A549 (cell line): ENCODE results near the gene ADSS1. TPM values are rescaled to one million over a fixed set of nuclear protein-coding genes. Genes with fewer than 3 reads are reported as not detected.

ENCODE experiments used
- BCL3 ChIP-seq: fragments of >200 bp; sonication (Bioruptor Twin); formaldehyde crosslinking; IDR thresholded peaks from 3 replicates; pipeline ENCODE4 v1.6.1; 2016
- BHLHE40 ChIP-seq: IDR thresholded peaks from 2 replicates; pipeline ENCODE4 v1.6.1; 2012; ENCODE audit warnings: low read depth, low read length, inconsistent platforms
- CBX2 ChIP-seq: fragments of 200-600 bp; sonication (generic); IDR thresholded peaks from 2 replicates; pipeline ENCODE4 v1.6.1; 2016; ENCODE audit warnings: low read depth, mild to moderate bottlenecking, borderline replicate concordance
- CBX8 ChIP-seq: fragments of 200-600 bp; sonication (generic); IDR thresholded peaks from 2 replicates; pipeline ENCODE4 v1.6.1; 2016
- CEBPB ChIP-seq, 2 experiments: fragments of >200 bp in 1 of 2; sonication (Bioruptor Twin) in 1 of 2; formaldehyde crosslinking in 1 of 2; IDR thresholded peaks; 2 replicates each; pipeline ENCODE4 v1.6.1; 2012 to 2016
- CHD2 ChIP-seq: fragments of 150-350 bp; IDR thresholded peaks from 2 replicates; pipeline ENCODE4 v1.6.1; 2014; ENCODE audit warnings: low read length; ENCODE audit not compliant: partially characterized antibody
- CHD4 ChIP-seq: fragments of 200-600 bp; sonication (generic); IDR thresholded peaks from 2 replicates; pipeline ENCODE4 v1.6.1; 2016; ENCODE audit warnings: antibody characterized with exemption, mild to moderate bottlenecking, borderline replicate concordance
- ELK1 ChIP-seq: fragments of 150-350 bp; IDR thresholded peaks from 2 replicates; pipeline ENCODE4 v1.6.1; 2014; ENCODE audit warnings: low read depth, mild to moderate bottlenecking, low read length
- EP300 ChIP-seq, 2 experiments: fragments of >200 bp; sonication (Bioruptor Twin); formaldehyde crosslinking; IDR thresholded peaks; 2 replicates in 1 of 2; 3 replicates in 1 of 2; pipeline ENCODE4 v1.6.1; 2016 to 2017
- ESRRA ChIP-seq: fragments of 150-350 bp; IDR thresholded peaks from 2 replicates; pipeline ENCODE4 v1.6.1; 2014; ENCODE audit warnings: mild to moderate bottlenecking, low read length, borderline replicate concordance
- FOSB ChIP-seq: fragments of 250-450 bp; sonication (Bioruptor Pico); IDR thresholded peaks from 2 replicates; pipeline ENCODE4 v1.5.0; 2020; ENCODE audit warnings: mild to moderate bottlenecking, moderate library complexity
- FOSL2 ChIP-seq, 2 experiments: fragments of 450-650 bp in 1 of 2; fragments of >200 bp in 1 of 2; sonication (Bioruptor Twin) in 1 of 2; formaldehyde crosslinking; IDR thresholded peaks; 2 replicates each; pipeline versions ENCODE4 v1.5.0 to v1.6.1; 2016 to 2020; ENCODE audit warnings: mild to moderate bottlenecking in 1 of 2, moderate library complexity in 1 of 2
- FOXS1 ChIP-seq: fragments of 250-450 bp; sonication (Bioruptor Pico); IDR thresholded peaks from 2 replicates; pipeline ENCODE4 v1.5.0; 2020; ENCODE audit warnings: mild to moderate bottlenecking, moderate library complexity
- GATA3 ChIP-seq: IDR thresholded peaks from 2 replicates; pipeline ENCODE4 v1.6.1; 2012; ENCODE audit warnings: borderline replicate concordance
- HDAC2 ChIP-seq: fragments of 200-600 bp; sonication (generic); IDR thresholded peaks from 2 replicates; pipeline ENCODE4 v1.6.1; 2016
- HEYL ChIP-seq: fragments of 250-450 bp; sonication (Bioruptor Pico); IDR thresholded peaks from 2 replicates; pipeline ENCODE4 v1.8.0; 2021; ENCODE audit warnings: mild to moderate bottlenecking, moderate library complexity
- HOXB13 ChIP-seq: fragments of 250-450 bp; sonication (Bioruptor Pico); IDR thresholded peaks from 2 replicates; pipeline ENCODE4 v1.5.0; 2020; ENCODE audit warnings: low read depth, mild to moderate bottlenecking, moderate library complexity
- JUNB ChIP-seq: fragments of >200 bp; sonication (Bioruptor Twin); formaldehyde crosslinking; IDR thresholded peaks from 2 replicates; pipeline ENCODE4 v1.6.1; 2016
- KDM1A ChIP-seq: fragments of 200-600 bp; sonication (generic); IDR thresholded peaks from 2 replicates; pipeline ENCODE4 v1.6.1; 2016; ENCODE audit warnings: low read depth, mild to moderate bottlenecking
- MAFK ChIP-seq: fragments of 450-650 bp; IDR thresholded peaks from 2 replicates; pipeline ENCODE4 v1.6.1; 2014; ENCODE audit not compliant: partially characterized antibody
- NFE2L2 ChIP-seq: fragments of 150-350 bp; conservative IDR thresholded peaks from 2 replicates; pipeline ENCODE4 v1.6.1; 2014; ENCODE audit warnings: low read length
- RAD21 ChIP-seq, 2 experiments: fragments of >200 bp in 1 of 2; sonication (Bioruptor Twin) in 1 of 2; formaldehyde crosslinking in 1 of 2; IDR thresholded peaks in 1 of 2; conservative IDR thresholded peaks in 1 of 2; 2 replicates in 1 of 2; 3 replicates in 1 of 2; pipeline ENCODE4 v1.6.1; 2012 to 2018; ENCODE audit warnings: inconsistent platforms in 1 of 2
- RARB ChIP-seq: fragments of 250-450 bp; sonication (Bioruptor Pico); IDR thresholded peaks from 2 replicates; pipeline ENCODE4 v1.8.0; 2021; ENCODE audit warnings: mild to moderate bottlenecking, moderate library complexity
- REST ChIP-seq: fragments of 200-600 bp; sonication (generic); IDR thresholded peaks from 2 replicates; pipeline ENCODE4 v1.6.1; 2016; ENCODE audit warnings: antibody characterized with exemption, mild to moderate bottlenecking, moderate library complexity
- RFX5 ChIP-seq: fragments of 450-650 bp; IDR thresholded peaks from 2 replicates; pipeline ENCODE4 v1.7.1; 2014; ENCODE audit warnings: antibody characterized with exemption, mild to moderate bottlenecking, moderate library complexity
- SREBF2 ChIP-seq: fragments of 450-650 bp; IDR thresholded peaks from 2 replicates; pipeline ENCODE4 v1.6.1; 2014; ENCODE audit warnings: mild to moderate bottlenecking, moderate library complexity
- TP53 ChIP-seq: fragments of 250-450 bp; sonication (Bioruptor Pico); IDR thresholded peaks from 2 replicates; pipeline ENCODE4 v1.5.0; 2021; ENCODE audit warnings: mild to moderate bottlenecking, moderate library complexity
- USF2 ChIP-seq: fragments of 450-650 bp; IDR thresholded peaks from 2 replicates; pipeline ENCODE4 v1.6.1; 2014; ENCODE audit warnings: antibody characterized with exemption
- ZC3H11A ChIP-seq: fragments of 450-650 bp; IDR thresholded peaks from 2 replicates; pipeline ENCODE4 v1.6.1; 2014; ENCODE audit warnings: antibody characterized with exemption, mild to moderate bottlenecking
- ZFP36 ChIP-seq: fragments of 450-650 bp; IDR thresholded peaks from 2 replicates; pipeline ENCODE4 v1.6.1; 2014; ENCODE audit warnings: borderline replicate concordance; ENCODE audit not compliant: partially characterized antibody
- polyA plus RNA-seq, 4 experiments: library from polyadenylated mRNA; depleted of rRNA in 3 of 4; stranded (reverse); fragments of >200 nt; fragmentation: RNase III in 1 of 4; extraction: RNeasy Plus Mini Kit Qiagen cat#74134 plus additional on column Dnase treatment in 1 of 4; gene quantifications; 2 replicates in 3 of 4; 3 replicates in 1 of 4; pipeline ENCODE4 v1.2.3, GENCODE V29; 2011 to 2017
- TF ChIP-seq, protein P1 (sequence below): IDR thresholded peaks from 2 replicates; pipeline ENCODE4 v1.6.1; 2012
- TF ChIP-seq, protein P2 (sequence below): IDR thresholded peaks from 2 replicates; pipeline ENCODE4 v1.6.1; 2012
- TF ChIP-seq, protein P3 (sequence below): fragments of >200 bp; sonication (Bioruptor Twin); formaldehyde crosslinking; IDR thresholded peaks from 2 replicates; pipeline ENCODE4 v1.6.1; 2016

ADSS1 gene
- polyA plus RNA-seq, 2 of the 4 experiments (the other 2 are of a cell fraction), result 6.2 to 10.1 TPM

DNA sequence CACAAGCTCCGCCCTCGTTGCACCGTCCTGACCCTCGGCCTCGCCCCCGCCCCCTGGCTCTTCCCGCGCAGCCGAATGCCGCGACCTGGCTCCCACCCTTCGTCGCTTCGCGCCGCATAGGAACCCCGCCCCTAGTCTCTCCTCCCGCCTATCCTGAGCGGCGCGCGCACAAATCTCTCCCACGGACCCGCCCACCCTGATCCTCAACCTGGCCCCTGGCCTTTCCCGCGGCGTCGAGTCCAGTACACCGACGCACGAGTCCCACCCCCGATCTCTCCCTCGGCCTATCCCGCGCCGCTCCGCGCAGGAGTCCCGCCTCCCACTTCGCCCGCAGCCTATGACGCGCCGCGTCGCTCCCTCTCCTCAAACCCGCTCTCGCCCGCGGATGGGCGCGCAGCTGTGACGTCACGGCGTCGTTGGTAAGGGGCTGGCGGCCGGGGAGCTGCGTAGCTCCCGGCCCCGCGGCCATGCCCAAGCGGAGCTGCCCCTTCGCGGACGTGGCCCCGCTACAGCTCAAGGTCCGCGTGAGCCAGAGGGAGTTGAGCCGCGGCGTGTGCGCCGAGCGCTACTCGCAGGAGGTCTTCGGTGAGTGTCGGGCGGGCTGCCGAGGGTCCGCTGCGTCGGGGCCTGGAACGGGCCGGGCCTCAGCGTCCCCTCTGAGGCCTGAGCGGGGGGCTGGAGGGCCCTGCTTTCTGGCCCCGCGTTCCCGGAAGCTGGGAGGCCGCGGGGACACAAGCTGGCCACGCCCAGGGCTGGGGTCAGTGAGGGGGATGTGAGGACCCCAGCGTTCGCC lies 28.9 kb downstream of the ADSS1 start, which contains the start of gene SIVA1 (continued):
- TF ChIP-seq FOXS1 (CRISPR knock-in tag) (no peak), CHD2 (no peak), ZFP36 (no peak), CBX8 (no peak), CBX2 (no peak), MAFK (no peak), HOXB13 (CRISPR knock-in tag) (no peak), ZC3H11A (no peak), RFX5 (peak; percentile 78; the same call in 1 of the 2 replicates), CHD4 (no peak), RARB (CRISPR knock-in tag) (no peak), FOSL2 (IDR thresholded peaks at IDR 0.05) (no peak), FOSL2 (CRISPR knock-in tag; IDR thresholded peaks at IDR 0.05) (0 out of 2 replicates have a peak, but pooled peaks have one; percentile 11), USF2 (no peak), EP300 (IDR thresholded peaks at IDR 0.05) (no peak), JUNB (no peak), KDM1A (no peak), NFE2L2 (no peak), SREBF2 (no peak), RAD21 (conservative IDR thresholded peaks at IDR 0.05 in 1 of 2, IDR thresholded peaks at IDR 0.05 in 1 of 2) (no peak), BHLHE40 (no peak), HEYL (no peak), TP53 (no peak), ELK1 (no peak), BCL3 (peak; percentile 68; the same call in 1 of the 3 replicates), FOSB (CRISPR knock-in tag) (no peak), ESRRA (no peak), GATA3 (no peak), CEBPB (IDR thresholded peaks at IDR 0.05) (no peak), REST (no peak; the same call in 1 of the 2 replicates), HDAC2 (no peak)
- TF ChIP-seq, protein P1, sequence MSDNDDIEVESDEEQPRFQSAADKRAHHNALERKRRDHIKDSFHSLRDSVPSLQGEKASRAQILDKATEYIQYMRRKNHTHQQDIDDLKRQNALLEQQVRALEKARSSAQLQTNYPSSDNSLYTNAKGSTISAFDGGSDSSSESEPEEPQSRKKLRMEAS, result peak; percentile 80
- TF ChIP-seq, protein P2, sequence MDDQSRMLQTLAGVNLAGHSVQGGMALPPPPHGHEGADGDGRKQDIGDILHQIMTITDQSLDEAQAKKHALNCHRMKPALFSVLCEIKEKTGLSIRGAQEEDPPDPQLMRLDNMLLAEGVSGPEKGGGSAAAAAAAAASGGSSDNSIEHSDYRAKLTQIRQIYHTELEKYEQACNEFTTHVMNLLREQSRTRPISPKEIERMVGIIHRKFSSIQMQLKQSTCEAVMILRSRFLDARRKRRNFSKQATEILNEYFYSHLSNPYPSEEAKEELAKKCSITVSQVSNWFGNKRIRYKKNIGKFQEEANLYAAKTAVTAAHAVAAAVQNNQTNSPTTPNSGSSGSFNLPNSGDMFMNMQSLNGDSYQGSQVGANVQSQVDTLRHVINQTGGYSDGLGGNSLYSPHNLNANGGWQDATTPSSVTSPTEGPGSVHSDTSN, result 0 out of 2 replicates have a peak, but pooled peaks have one; percentile 16
- TF ChIP-seq, protein P3, sequence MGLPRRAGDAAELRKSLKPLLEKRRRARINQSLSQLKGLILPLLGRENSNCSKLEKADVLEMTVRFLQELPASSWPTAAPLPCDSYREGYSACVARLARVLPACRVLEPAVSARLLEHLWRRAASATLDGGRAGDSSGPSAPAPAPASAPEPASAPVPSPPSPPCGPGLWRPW, result no peak
